SU-DHL-6 (cell line): Measurements from ENCODE around the gene CCNC.

ENCODE experiments used
- EZH2phosphoT487 ChIP-seq: fragments of 200-600 bp; sonication (generic), shearing (Covaris generic); conservative IDR thresholded peaks from 2 replicates; pipeline ENCODE4 v1.6.1; 2018; ENCODE audit warnings: mild to moderate bottlenecking, antibody characterized with exemption, low read length, moderate library complexity, mixed read lengths
- TF ChIP-seq, protein P1 (sequence below): fragments of 200-600 bp; sonication (generic); IDR thresholded peaks from one replicate; pipeline ENCODE4 v1.5.1; 2017; ENCODE audit warnings: antibody characterized with exemption, mild to moderate bottlenecking, low read length, moderate library complexity; ENCODE audit not compliant: insufficient read depth, poor library complexity, severe bottlenecking

DNA sequence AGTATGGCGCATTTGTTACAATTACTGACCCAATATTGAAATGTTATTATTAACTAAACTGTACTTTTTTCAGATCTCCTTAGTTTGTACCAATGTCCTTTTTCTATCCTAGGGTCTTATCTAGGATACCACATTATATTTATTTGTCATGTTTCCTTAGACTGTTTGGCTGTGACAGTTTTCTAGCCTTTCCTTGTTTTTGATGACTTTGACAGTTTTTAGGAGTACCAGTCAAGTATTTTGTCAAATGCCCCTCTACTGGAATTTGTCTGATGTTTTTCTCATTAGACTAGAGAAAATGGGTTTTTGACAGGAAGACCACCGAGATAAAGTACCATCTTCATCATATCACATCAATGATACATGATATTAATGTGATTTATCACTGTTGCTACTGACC lies 14.6 kb downstream of the CCNC start:
- TF ChIP-seq, protein P1, sequence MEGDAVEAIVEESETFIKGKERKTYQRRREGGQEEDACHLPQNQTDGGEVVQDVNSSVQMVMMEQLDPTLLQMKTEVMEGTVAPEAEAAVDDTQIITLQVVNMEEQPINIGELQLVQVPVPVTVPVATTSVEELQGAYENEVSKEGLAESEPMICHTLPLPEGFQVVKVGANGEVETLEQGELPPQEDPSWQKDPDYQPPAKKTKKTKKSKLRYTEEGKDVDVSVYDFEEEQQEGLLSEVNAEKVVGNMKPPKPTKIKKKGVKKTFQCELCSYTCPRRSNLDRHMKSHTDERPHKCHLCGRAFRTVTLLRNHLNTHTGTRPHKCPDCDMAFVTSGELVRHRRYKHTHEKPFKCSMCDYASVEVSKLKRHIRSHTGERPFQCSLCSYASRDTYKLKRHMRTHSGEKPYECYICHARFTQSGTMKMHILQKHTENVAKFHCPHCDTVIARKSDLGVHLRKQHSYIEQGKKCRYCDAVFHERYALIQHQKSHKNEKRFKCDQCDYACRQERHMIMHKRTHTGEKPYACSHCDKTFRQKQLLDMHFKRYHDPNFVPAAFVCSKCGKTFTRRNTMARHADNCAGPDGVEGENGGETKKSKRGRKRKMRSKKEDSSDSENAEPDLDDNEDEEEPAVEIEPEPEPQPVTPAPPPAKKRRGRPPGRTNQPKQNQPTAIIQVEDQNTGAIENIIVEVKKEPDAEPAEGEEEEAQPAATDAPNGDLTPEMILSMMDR, result no peak
- no peak for TF ChIP-seq EZH2phosphoT487
